ENCODE measurements around the gene PTPN21. TPM values are rescaled to one million over a fixed set of nuclear protein-coding genes. Genes with fewer than 3 reads are reported as not detected.
"Not testable (repeated sequence)": the region's sequence is repeated elsewhere in the genome, so short reads cannot be mapped to it uniquely, and the experiment has no call there.

The PTPN21 gene
- total RNA-seq, 1 experiment from 2014 or later = 10.1 TPM

DNA sequence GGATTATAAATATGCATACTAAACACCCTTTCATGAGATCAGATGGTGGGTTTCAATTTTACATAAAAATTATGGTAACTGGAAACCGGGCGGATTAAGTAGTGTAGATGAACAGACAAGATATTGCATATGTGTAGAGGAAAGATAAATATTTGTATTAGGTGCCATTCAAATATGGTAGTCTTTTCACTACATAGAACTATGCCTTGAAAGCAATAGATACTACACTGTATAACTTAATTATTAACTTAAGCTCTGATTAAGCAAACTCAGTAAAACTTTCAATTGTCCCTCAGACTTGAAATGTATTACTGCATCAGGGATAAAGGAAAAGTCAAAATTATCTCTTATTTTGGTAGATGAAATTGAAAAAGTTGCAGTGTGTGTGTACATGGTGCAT is 1.9 kb downstream of the PTPN21 start:
- DNase-seq (ENCODE audit: low spot score) = no peak

DNA sequence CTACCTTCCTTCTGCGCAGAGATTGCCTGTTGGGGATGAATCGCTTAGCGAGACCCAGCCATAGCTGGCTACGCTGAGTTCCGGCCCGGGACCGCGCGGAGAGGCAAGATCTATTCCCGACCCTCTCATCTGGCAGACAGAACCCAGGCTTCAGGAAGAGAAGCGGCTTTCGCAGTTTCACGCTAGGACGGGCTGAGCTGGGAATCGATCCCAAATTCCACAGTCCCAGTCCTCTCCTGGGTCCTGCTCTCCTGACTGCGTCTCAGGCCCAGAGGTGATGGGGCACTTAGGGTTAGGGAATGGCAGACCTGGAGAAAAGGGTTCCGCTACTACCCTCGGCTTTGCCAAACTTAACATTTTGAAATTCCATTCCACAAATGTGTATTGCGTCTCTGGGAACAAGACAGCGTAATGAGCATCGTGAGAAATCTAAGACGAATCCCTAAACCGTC is 2.8 kb downstream of the PTPN21 start:
- DNase-seq (ENCODE audit: low spot score) = no peak

- DNase-seq (ENCODE audit: low spot score) = no peak
Observed at GRCh38 chr14:88551094-88551870, 3.5 kb downstream of the PTPN21 start.

GRCh38 chr14:88550078-88550477 is 4.7 kb downstream of the PTPN21 start:
- no peak for DNase-seq (ENCODE audit: low spot score)

DNA sequence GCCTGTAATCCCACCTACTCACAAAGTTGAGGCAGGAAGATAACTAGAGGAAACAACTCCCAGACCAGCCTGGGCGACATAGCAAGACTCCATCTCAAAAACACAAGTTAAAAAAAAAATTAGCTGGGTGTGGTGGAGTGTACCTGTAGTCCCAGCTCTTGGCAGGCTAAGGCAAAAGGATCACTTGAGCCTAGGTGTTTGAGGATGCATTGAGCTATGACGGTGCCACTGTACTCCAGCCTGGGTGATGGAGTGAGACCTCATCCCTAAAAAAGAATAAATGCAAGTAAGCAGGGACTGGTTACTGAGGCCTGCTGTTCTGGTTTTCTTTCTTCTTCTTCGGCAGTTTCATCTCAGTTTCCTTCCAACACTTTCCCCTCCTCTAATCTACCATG is 7.4 kb downstream of the PTPN21 start:
- DNase-seq (ENCODE audit: low spot score) = no peak

GRCh38 chr14:88546621-88547385 is 8.0 kb downstream of the PTPN21 start:
- no peak for DNase-seq (ENCODE audit: low spot score)

- no peak for DNase-seq (ENCODE audit: low spot score)
Observed at GRCh38 chr14:88545256-88545655, 9.6 kb downstream of the PTPN21 start.

DNA sequence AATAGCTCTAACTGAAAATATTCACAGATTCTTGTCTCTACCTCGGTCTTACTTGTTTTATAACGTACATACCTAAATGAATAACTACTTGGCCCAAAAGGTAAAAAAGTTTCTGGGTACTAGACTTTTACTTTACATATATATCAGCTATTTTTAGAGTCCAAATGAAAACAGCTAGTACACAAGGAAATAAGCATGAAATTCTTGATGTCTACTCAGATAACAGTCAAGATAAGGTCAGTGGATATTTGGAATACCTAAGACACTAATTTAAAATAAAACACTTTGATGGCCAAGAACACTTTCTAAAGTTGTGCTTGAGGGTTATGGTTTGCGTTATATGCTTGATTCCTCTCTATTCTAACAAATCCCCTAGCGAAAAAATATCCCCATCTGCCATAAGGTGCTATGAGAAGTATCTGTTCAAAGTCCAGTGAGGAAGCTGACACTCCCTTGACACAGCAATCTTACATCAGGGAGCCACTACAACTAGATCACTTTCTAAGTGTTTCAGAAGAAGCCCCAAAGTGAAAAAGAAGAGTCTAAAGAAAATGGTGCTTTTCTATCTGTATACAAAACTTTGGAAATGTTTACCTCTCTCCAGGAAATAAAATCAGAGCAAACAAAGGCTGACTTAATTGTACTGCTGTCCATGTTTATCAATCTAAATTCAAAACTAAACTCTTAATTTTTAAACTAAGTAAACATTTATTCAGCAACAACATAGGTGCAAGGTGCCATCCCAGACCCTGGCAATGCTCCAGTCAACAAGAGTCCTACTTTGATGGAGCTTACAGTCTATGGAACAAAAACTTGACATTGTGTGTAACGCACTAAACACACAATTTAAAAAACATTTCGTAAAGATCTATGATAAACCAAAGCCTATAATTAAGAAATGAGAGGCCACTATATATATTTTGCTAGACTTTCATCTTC is 11.7 kb downstream of the PTPN21 start:
- DNase-seq (ENCODE audit: low spot score) = no peak

GRCh38 chr14:88541324-88541723 is 13.5 kb downstream of the PTPN21 start:
- no peak for DNase-seq (ENCODE audit: low spot score)

GRCh38 chr14:88535813-88536212 is 19.0 kb downstream of the PTPN21 start:
- no peak for DNase-seq (ENCODE audit: low spot score)

DNA sequence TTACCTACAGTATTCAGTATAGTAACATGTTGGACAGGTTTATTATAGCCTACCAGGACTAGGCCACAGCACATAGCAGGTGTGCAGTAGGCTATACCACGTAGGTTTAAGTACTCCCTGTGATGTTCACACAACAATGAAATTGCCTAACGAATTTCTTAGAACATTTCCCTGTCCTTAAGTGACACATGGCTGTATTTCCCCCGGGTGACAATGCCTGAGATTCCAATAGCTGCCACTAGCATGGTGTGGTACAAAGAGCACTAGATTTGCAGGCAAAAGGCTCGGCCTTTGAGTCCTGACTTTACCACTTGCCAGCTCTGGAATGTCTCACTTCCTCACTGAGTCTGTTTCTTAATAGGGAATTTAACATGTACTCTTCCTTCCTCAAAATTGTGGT is 19.7 kb downstream of the PTPN21 start:
- no peak for DNase-seq (ENCODE audit: low spot score)

GRCh38 chr14:88533064-88533602 is 21.7 kb downstream of the PTPN21 start:
- no peak for DNase-seq (ENCODE audit: low spot score)

DNA sequence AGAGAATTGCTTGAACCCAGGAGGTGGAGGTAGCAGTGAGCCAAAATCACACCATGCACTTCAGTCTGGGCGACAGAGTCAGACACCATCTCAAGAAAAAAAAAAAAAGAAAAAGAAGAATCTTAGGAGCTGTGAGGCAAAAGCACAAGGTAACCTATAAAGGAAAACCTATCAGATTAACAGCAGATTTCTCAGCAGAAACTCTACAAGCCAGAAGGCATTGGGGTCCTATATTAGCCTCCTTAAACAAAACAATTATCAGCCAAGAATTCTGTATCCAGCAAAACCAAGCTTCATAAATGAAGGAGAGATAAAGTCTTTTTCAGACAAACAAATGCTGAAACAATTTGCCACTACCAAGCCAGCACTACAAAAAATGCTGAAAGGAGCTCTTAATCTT is 24.9 kb downstream of the PTPN21 start:
- not testable (repeated sequence) for DNase-seq (ENCODE audit: low spot score)

GRCh38 chr14:88522393-88522792 is 32.4 kb downstream of the PTPN21 start:
- DNase-seq (ENCODE audit: low spot score) = no peak

- DNase-seq (ENCODE audit: low spot score) = no peak
Observed at GRCh38 chr14:88521818-88522217, 33.0 kb downstream of the PTPN21 start.

DNA sequence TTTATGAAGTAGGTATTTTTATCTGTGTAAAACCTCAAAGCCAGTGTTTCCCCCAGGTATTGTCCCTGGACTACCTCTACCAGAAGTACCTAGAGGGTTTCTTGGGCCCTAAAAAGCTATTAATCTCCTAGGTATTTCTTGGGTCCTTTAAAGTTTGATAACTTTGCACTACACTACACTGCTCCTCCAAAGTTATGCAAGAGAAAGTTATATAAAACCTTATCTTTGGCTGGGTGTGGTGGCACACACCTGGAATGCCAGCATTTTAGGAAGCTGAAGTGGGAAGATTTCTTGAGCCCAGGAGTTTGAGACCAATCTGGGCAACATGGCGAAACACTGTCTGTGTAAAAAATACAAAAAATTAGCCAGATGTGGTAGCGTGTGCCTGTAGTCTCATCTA is 34.9 kb downstream of the PTPN21 start:
- no peak for DNase-seq (ENCODE audit: low spot score)

- DNase-seq (ENCODE audit: low spot score) = peak; percentile 25
Observed at GRCh38 chr14:88518592-88519512, 36.0 kb downstream of the PTPN21 start.

GRCh38 chr14:88516861-88517357 is 37.9 kb downstream of the PTPN21 start:
- DNase-seq (ENCODE audit: low spot score) = no peak

- DNase-seq (ENCODE audit: low spot score) = no peak
Observed at GRCh38 chr14:88515499-88516221, 39.1 kb downstream of the PTPN21 start.

- DNase-seq (ENCODE audit: low spot score) = no peak
Observed at GRCh38 chr14:88507208-88507607, 47.6 kb downstream of the PTPN21 start.

All from A172 (cell line).